HG03135 (cell line): Measurements from ENCODE around the gene CDC25A.

Source experiments
- ATAC-seq: cut with Tn5 transposase; IDR thresholded peaks from one replicate; pipeline ENCODE4 v1.9.1; 2021; ENCODE audit warnings: mild to moderate bottlenecking, moderate library complexity; ENCODE audit not compliant: unreplicated experiment

Gene CDC25A

DNA sequence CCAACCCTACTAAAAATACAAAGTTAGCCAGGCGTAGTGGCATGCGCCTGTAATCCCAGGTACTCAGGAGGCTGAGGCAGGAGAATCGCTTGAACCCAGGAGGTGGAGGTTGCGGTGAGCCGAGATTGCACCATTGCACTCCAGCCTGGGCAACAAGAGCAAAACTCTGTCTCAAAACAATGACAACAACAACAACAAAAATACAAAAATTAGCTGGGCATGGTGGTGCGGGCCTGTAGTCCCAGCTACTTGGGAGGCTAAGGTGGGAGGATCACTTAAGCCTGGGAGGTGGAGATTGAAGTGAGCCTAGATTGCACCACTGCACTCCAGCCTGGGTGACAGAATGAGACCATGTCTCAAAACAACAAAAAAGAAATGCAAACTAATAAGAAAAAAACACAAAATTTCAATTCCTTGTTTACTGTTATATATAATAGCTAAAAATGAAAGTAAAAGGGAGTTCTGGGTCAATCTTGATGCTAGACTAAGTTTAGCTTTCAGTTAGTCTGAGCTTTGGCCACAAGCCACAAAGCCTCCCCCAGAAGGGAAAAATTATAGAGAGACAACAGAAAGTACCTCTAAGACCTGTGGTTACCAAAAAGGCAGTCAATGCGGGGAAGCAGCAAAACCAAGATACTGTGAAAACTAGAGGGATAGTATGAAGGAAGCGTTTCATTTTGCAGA, 76.0 kb downstream of the CDC25A start:
- ATAC-seq, result peak; percentile 91

GRCh38 chr3:48110463-48110862, 77.8 kb downstream of the CDC25A start:
- ATAC-seq, result no peak

GRCh38 chr3:48107227-48107626, 81.0 kb downstream of the CDC25A start:
- ATAC-seq, result no peak
